Stimulated activated CD4-positive, alpha-beta T cell treated with anti-CD3 and anti-CD28 coated beads, Interleukin-15, amount 100 ng/mL, for 24 hours (primary cell): ENCODE results near the gene TBX1.

Experiments used
- DNase-seq: peaks from one replicate; pipeline ENCODE4 v3.0.0-alpha.2; 2020

The TBX1 gene

DNA sequence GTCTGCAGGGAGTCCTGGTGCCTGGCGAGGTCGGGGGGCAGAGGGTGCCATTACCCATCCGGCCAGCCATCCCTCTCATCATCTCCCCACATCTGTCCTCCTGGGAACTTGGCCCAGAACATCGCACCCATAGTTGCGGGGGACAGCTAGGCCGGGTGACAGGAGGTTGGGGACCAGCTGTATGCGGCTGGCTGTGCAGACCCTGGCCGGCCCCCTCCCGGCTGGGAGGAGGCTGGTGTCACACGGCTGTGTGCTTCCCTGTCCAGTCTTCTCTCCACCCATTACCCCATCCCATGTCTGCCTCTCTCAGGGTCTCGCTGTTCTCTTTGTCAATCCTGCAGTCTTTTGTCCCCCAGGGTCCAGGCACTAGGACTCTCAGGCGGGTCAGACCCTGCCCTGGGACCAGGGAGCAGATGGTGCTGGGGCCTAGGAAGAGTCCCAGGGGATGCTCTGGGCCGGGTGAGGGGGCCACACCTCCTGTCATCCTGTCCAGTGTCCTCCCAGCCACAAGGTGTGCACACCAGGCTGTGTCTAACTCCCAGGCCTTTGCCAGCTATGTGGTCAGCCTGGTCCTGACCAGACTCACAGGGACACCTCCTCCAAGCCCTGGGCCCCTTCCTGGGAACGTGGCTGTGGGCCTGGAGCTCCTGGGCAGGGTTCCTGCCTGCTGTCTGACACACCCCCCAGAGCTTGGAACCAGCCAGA lies 6.4 kb upstream of the TBX1 start:
- DNase-seq = no peak

DNA sequence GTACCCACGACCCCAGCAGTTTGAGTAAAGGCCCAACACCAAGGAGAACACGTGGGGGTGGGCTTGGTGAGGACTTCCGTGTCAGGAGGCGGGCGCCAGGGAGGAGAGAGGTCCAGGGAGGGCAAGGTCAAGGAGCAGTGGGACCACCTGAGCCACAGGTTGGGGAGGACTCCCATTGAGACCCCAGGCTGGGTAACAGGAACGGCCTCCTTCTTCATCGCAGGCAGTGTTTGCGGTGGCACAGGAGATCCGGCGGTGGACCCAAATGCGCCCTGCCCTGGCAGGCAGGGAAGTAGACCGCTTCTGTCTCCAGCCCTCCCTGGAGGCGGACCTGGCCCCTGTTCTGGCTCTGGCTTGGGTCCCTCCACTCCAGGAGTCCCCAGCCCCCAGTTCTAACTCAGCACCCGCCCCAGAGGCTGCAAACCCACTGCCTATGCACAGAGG lies 5.9 kb upstream of the TBX1 start:
- DNase-seq = no peak

GRCh38 chr22:19755145-19755710 lies 5.3 kb upstream of the TBX1 start:
- no peak for DNase-seq

GRCh38 chr22:19755722-19756287 lies 4.8 kb upstream of the TBX1 start:
- no peak for DNase-seq

- DNase-seq = peak; percentile 76
Measured at GRCh38 chr22:19756288-19757128, 4.1 kb upstream of the TBX1 start.

DNA sequence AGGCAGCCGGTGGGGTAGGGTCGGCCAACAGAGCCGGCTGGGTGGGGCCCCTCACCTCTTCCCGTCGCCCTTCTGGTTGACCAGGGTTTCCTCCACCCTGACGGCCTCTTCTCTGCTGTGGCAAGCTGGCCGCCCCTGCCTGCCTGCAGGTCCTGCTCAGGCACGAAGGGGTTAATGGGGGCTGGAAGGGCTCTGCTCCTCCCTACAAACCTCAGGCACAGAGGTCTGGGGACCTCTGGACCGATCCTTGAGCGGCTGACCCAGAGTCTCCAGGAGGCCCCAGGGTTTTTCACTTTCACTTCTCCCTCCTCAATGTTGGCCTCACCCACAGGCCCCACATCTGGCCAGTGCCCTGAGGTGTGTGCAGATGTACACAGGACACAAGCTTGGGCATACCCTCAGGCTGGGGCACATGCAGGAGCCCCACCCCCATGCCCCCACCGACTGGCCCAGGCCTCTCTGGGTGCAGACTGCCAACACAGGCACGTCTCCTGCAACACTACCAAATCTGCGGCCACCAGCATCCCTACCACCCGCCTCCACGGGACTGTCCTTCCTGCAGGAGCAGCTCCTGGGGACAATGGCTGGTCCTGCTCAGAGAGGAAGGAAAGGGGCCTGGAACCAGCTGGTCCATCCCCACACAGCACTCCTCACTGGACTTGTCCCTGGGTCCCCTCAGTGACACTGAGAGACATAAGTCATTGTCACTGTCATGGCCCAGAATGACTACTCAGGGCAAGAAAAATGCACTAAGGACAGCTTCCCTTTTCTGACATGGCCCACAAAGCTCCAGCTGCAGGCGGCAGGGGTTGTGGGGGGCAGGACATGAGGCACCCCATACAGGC lies 3.2 kb upstream of the TBX1 start:
- no peak for DNase-seq

- DNase-seq = no peak
Measured at GRCh38 chr22:19757985-19758895, 2.3 kb upstream of the TBX1 start.

DNA sequence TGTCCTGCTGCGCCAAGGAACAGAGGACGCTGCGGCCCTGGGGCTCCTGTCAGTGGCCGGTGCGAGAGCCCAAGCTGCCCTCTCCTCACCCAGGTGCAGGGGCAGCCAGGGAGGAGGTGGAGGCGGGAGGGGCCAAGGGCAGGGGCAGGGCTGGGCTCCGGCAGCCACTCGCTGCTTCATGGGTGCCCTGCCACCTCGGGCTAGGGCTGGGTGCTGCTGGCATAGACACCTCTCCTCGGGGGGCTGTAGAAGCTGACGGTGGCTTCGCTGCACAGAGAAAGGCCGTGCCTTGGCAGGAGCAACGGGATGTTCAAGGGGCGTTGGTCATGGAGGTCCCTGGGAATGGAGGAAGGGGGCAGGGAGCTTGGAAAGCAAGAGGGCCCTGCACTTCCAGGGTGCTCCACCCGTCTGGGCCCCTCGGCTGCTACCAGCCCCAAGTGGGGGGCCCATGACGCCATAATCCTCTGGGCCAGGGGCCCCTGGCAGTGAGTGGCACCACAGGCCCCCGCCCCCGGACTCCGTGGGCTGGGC lies 1.6 kb upstream of the TBX1 start:
- no peak for DNase-seq

DNA sequence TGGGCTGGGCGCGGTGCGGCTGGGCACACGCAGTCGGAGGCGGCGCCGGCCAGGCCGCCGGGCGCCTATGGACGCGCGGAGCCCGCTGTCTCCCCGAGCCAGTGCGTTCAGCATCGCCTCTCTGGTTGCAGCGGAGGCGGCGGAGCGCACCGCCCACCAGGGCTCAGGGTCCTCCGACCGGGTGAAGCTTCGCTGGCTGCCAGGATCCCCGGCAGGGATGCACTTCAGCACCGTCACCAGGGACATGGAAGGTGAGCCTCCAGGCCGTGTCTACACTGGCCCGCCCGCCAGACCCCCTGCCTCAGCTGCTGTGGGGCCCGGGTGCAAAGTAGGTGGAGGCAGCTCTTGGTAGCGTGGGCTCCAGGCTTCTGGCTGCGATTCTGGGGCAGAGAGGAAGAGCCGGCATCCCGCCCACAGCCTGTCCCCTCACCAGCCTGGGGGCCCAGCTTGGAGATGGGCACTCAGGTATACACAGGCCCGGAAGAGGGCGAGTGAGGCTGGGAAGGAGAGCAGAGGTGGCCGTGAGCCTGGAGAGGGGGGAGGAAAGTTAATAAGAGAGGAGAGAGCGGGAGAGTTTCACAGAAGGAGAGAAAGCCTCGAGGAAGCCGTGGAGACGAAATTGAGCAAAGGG lies 1.0 kb upstream of the TBX1 start:
- no peak for DNase-seq

DNA sequence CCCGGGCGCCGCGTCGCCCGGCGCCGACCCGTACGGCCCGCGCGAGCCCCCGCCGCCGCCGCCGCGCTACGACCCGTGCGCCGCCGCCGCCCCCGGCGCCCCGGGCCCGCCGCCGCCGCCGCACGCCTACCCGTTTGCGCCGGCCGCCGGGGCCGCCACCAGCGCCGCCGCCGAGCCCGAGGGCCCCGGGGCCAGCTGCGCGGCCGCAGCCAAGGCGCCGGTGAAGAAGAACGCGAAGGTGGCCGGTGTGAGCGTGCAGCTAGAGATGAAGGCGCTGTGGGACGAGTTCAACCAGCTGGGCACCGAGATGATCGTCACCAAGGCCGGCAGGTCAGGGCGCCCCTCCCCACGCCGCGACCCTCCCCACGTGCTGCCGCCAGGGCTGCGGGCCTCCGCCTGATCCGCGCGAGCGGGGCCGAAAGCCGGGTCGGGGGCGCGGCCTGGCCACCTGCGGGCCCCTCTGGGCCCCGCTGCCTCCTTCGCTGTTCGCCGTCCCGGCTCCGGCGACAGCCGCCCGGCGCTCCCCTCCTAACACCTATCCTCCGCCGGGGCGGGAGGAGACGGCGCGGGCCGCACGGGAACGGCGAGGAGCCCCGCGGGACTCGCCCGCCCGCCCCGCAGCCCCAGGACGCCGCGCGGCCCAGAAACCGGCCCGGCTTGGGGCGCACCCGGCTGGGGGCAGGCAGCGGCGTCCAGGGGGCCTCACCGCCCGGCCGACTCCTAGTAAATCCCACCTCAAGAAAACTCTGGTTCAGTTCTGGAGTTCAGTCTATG lies 560 bp downstream of the TBX1 start:
- no peak for DNase-seq

- no peak for DNase-seq
Measured at GRCh38 chr22:19761725-19762567, 1.4 kb downstream of the TBX1 start.

DNA sequence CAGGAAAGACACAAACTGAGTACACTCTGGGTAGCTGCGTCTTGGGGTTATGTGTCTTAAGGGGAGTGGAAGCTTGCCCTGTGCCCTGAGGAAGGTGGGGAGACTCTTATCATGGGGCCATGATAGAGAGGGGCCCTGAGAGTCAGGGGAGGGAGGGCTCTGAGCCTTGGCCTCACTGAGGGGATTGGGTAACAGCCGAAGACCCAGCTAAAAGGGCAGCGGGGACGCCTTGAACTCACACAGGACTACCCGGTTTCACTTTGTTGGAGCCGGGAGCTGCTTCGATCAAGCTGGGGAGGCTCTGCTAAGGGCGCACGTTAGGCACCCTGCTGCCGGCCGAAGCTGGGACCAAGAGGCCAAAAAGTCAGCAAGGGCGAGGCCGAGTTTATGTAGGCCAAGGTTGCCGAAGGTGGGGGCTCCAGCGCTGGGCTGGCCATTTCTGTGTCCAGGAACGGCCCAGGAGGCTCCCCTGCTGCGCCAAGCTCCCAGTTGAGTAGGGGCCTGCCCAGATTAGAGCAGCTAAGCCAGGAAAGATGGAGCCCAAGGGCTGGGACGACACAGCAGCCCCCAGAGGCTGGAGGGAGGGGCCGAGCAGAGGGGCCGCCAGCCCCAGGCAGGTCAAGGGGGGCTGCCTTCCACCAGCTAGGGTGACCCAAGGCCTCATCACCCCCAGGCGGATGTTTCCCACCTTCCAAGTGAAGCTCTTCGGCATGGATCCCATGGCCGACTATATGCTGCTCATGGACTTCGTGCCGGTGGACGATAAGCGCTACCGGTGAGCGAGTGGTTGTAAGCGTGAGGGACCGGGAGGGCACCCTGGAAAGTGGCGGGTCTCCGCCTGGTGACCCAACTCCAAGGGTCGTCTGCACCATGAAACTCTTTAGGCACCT lies 2.2 kb downstream of the TBX1 start:
- DNase-seq = no peak

GRCh38 chr22:19763458-19764298 lies 3.1 kb downstream of the TBX1 start:
- DNase-seq = no peak

DNA sequence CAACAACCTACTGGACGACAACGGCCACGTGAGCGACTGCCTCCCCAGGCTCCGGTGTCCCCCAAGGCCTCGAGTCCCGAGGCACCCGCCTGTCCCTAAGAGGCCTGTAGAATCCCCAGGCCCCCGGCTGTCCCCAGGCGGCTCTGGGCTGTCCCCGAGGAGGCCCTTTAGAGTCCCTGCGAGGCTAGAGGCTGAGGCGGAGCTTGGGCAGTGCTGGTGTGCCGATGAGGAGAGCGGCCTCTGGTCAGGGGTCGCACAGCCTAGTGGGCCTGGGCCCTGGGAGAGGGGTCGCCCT lies 3.7 kb downstream of the TBX1 start:
- no peak for DNase-seq

- DNase-seq = no peak
Measured at GRCh38 chr22:19764636-19765476, 4.3 kb downstream of the TBX1 start.
